ENCODE measurements around the gene PLCH2.
"Not testable (repeated sequence)": the region's sequence is repeated elsewhere in the genome, so short reads cannot be mapped to it uniquely, and the experiment has no call there.

PLCH2 gene

GRCh38 chr1:2476061-2476999, at the start of gene PLCH2:
Gene PLCH2 (plus strand): TSS chr1:2476289. CDS start chr1:2476589, 300 bp downstream.
- DNase-seq (ENCODE audit: low read depth), result no peak

GRCh38 chr1:2426540-2426939, 49.5 kb upstream of the PLCH2 start:
- no peak for DNase-seq (ENCODE audit: low read depth)

- DNase-seq (ENCODE audit: low read depth), result no peak
Observed at GRCh38 chr1:2427051-2427450, 49.0 kb upstream of the PLCH2 start.

- no peak for DNase-seq (ENCODE audit: low read depth)
Observed at GRCh38 chr1:2427976-2428375, 48.1 kb upstream of the PLCH2 start.

GRCh38 chr1:2428490-2428889, 47.6 kb upstream of the PLCH2 start:
- no peak for DNase-seq (ENCODE audit: low read depth)

GRCh38 chr1:2429780-2430591, 46.1 kb upstream of the PLCH2 start:
- DNase-seq (ENCODE audit: low read depth), result no peak

GRCh38 chr1:2430592-2430973, 45.5 kb upstream of the PLCH2 start:
- no peak for DNase-seq (ENCODE audit: low read depth)

GRCh38 chr1:2431103-2431502, 45.0 kb upstream of the PLCH2 start:
- DNase-seq (ENCODE audit: low read depth), result no peak

GRCh38 chr1:2431518-2431917, 44.6 kb upstream of the PLCH2 start:
- DNase-seq (ENCODE audit: low read depth), result no peak

- no peak for DNase-seq (ENCODE audit: low read depth)
Observed at GRCh38 chr1:2432441-2432844, 43.6 kb upstream of the PLCH2 start.

GRCh38 chr1:2433196-2433595, 42.9 kb upstream of the PLCH2 start:
- no peak for DNase-seq (ENCODE audit: low read depth)

- DNase-seq (ENCODE audit: low read depth), result no peak
Observed at GRCh38 chr1:2433936-2434655, 42.0 kb upstream of the PLCH2 start.

- DNase-seq (ENCODE audit: low read depth), result no peak
Observed at GRCh38 chr1:2435091-2435490, 41.0 kb upstream of the PLCH2 start.

- no peak for DNase-seq (ENCODE audit: low read depth)
Observed at GRCh38 chr1:2435746-2436355, 40.2 kb upstream of the PLCH2 start.

GRCh38 chr1:2436876-2437275, 39.2 kb upstream of the PLCH2 start:
- DNase-seq (ENCODE audit: low read depth), result no peak

GRCh38 chr1:2437617-2438016, 38.5 kb upstream of the PLCH2 start:
- no peak for DNase-seq (ENCODE audit: low read depth)

GRCh38 chr1:2438038-2438437, 38.1 kb upstream of the PLCH2 start:
- no peak for DNase-seq (ENCODE audit: low read depth)

GRCh38 chr1:2438641-2439040, 37.4 kb upstream of the PLCH2 start:
- DNase-seq (ENCODE audit: low read depth), result no peak

- DNase-seq (ENCODE audit: low read depth), result no peak
Observed at GRCh38 chr1:2439369-2439768, 36.7 kb upstream of the PLCH2 start.

GRCh38 chr1:2440346-2440745, 35.7 kb upstream of the PLCH2 start:
- DNase-seq (ENCODE audit: low read depth), result not testable (repeated sequence)

GRCh38 chr1:2441746-2442145, 34.3 kb upstream of the PLCH2 start:
- no peak for DNase-seq (ENCODE audit: low read depth)

GRCh38 chr1:2442661-2443060, 33.4 kb upstream of the PLCH2 start:
- no peak for DNase-seq (ENCODE audit: low read depth)
